Esophagus muscularis mucosa (tissue), 4 donors: Measurements from ENCODE around the gene TAS1R3. TPM values are rescaled to one million over a fixed set of nuclear protein-coding genes. Genes with fewer than 3 reads are reported as not detected.

Experiments
- DNase-seq: peaks from one replicate; pipeline ENCODE4 v3.0.0-alpha.2; 2017; ENCODE audit errors: extremely low spot score
- H3K27ac ChIP-seq, 4 donors: fragments of 200-600 bp; sonication (generic); replicated peaks in 1 of 4; 1 replicate in 3 of 4; 2 replicates in 1 of 4; pipeline ENCODE4 v1.5.1; 2016 to 2019; ENCODE audit warnings: mild to moderate bottlenecking in 1 of 4
- H3K27me3 ChIP-seq, 4 donors: fragments of 200-600 bp; sonication (generic); one replicate each; pipeline versions ENCODE4 v1.5.1 to v1.6.0; 2016 to 2019
- H3K36me3 ChIP-seq, 4 donors: fragments of 200-600 bp; sonication (generic); one replicate each; pipeline ENCODE4 v1.5.1; 2016 to 2019
- H3K4me1 ChIP-seq, 4 donors: fragments of 200-600 bp; sonication (generic); one replicate each; pipeline ENCODE4 v1.5.1; 2016 to 2019
- H3K4me3 ChIP-seq, 4 donors: fragments of 200-600 bp; sonication (generic); 1 replicate in 2 of 4; 2 replicates in 2 of 4; pipeline ENCODE4 v1.5.1; 2016 to 2019; ENCODE audit warnings: mild to moderate bottlenecking in 4 of 4, moderate library complexity in 1 of 4
- H3K9me3 ChIP-seq, 4 donors: fragments of 200-600 bp; sonication (generic); 1 replicate in 3 of 4; 2 replicates in 1 of 4; pipeline ENCODE4 v1.5.1; 2016 to 2019
- EP300 ChIP-seq: sonication (generic); formaldehyde crosslinking; IDR thresholded peaks from one replicate; pipeline ENCODE4 v1.6.1; 2017; ENCODE audit warnings: antibody characterized with exemption
- POLR2A ChIP-seq: fragments of 450-650 bp; IDR thresholded peaks from one replicate; pipeline ENCODE4 v1.6.1; 2017; ENCODE audit warnings: antibody characterized with exemption, moderate library complexity, mild to moderate bottlenecking, low read depth
- POLR2AphosphoS5 ChIP-seq, 2 donors: sonication (generic); formaldehyde crosslinking; IDR thresholded peaks; one replicate each; pipeline ENCODE4 v1.6.1; 2017; ENCODE audit warnings: antibody characterized with exemption in 2 of 2
- WGBS: methylation state at CpG from one replicate; pipeline ENCODE4 v1.1.5; 2018; 5-methylcytosine and 5-hydroxymethylcytosine counted together
- intact Hi-C: fragments of 100-400 bp; cut with DNase I; formaldehyde crosslinking; loops from one replicate; pipeline ENCODE4 v1.15.1; 2023
- total RNA-seq, 4 donors: library from RNA; depleted of rRNA; stranded (reverse); fragments of >200 nt; gene quantifications; one replicate each; pipeline versions ENCODE4 v1.1.0 to v1.2.1, GENCODE V29; 2016
- TF ChIP-seq, protein P1 (sequence below), 3 experiments: fragments of 200-600 bp in 2 of 3; fragments of 450-650 bp in 1 of 3; sonication (generic) in 2 of 3; IDR thresholded peaks; one replicate each; pipeline ENCODE4 v1.5.1; 2017 to 2019; ENCODE audit warnings: antibody characterized with exemption in 3 of 3, mild to moderate bottlenecking in 2 of 3, moderate library complexity in 1 of 3

The TAS1R3 gene
- total RNA-seq, 4 donors from 2014 or later, result 0.17 to 0.32 TPM; not detected in 2

DNA sequence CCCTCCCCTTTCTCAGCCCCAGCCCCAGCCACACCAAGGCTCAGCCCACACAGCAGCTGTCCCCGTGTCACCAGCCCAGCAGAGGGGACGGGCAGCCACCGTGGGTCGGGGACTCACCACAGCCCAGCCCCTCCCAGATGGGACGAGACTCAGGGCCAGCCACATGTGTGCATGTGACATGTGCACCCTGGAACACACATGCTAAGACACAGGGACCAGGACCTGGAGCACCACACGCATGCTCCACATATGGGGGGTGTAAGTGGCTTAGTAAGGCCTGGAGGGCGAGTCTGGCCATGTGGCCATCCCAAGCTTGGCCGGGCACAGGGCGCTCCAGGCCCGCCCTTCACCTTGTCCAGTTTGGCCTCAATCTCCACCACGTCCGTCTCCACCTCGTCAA, 27.3 kb upstream of the TAS1R3 start:
- no peaks in the 10 kb centered on the region for H3K27me3 ChIP-seq
- TF ChIP-seq EP300, result no peak
- TF ChIP-seq, protein P1, sequence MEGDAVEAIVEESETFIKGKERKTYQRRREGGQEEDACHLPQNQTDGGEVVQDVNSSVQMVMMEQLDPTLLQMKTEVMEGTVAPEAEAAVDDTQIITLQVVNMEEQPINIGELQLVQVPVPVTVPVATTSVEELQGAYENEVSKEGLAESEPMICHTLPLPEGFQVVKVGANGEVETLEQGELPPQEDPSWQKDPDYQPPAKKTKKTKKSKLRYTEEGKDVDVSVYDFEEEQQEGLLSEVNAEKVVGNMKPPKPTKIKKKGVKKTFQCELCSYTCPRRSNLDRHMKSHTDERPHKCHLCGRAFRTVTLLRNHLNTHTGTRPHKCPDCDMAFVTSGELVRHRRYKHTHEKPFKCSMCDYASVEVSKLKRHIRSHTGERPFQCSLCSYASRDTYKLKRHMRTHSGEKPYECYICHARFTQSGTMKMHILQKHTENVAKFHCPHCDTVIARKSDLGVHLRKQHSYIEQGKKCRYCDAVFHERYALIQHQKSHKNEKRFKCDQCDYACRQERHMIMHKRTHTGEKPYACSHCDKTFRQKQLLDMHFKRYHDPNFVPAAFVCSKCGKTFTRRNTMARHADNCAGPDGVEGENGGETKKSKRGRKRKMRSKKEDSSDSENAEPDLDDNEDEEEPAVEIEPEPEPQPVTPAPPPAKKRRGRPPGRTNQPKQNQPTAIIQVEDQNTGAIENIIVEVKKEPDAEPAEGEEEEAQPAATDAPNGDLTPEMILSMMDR (IDR thresholded peaks at IDR 0.05), result no peak
- no peak for TF ChIP-seq POLR2A
- no peak for TF ChIP-seq POLR2AphosphoS5 (IDR thresholded peaks at IDR 0.05)
- H3K4me1 ChIP-seq, result peaks cover 38 to 55% (median 46%) of the 10 kb centered on the region in 4 donors
- H3K4me3 ChIP-seq, result peak overlapping the region in 1 of 4 donors; percentile 67
- WGBS, result 80% methylated on average over 4 of the region's 13 CpGs
- no peak for DNase-seq
- intact Hi-C loops, result no loop called here
- no peaks in the 10 kb centered on the region for H3K9me3 ChIP-seq
- peaks cover 0 to 21% (median 11%) of the 10 kb centered on the region in 4 donors for H3K36me3 ChIP-seq
- H3K27ac ChIP-seq, result peak overlapping the region; percentile 79 to 87 (median 84)

DNA sequence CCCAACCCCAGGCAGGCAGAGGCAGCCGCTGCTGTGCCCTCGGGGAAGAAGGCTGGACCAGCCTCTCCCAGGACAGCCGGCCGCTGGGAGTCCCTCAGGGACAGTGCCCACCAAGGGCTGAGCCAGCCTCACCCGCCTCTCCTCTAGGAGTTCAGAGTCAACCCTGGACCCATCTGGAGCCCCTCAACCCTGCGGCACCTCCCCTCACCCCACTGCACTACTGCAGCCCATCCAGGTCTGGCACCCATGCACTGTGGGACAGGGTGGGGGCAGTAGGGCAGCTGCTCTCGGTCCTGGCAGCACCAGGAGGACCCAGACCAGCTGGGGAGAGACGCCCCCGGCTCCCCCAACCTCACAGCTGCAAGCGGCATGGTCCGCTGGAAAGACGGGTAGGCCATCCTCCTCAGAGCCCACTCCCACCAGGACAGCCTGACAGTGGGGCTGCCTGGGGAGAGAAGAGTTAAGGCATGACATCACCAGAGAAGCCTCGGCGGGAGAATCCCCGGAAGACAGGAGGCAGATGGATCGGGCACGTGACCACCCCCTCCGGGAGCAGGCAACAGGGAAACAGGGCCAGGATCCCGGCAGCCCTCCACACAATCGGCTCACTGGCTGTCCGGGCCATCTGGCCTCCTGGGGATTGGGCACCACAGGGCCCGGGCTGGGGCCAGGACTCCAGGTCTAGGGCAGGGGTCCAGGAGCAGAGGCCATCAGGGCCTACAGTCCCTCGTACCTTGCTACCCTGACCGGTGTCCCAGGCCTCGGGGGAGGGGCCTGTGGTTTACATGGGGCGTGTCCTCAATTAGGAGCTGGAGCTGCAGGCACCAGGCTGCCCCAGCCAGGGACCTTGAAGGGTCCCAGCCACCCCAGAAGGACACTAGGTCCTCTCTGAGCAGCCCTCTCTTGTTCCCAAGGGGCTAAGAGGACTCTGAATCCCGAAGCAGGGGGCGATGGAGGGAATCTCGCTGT, 26.5 kb upstream of the TAS1R3 start:
- WGBS, result 20% methylated on average over 16 of the region's 29 CpGs
- intact Hi-C loops, result no loop called here
- TF ChIP-seq EP300, result no peak
- peak; percentile 41 to 88 for TF ChIP-seq POLR2AphosphoS5 (IDR thresholded peaks at IDR 0.05)

DNA sequence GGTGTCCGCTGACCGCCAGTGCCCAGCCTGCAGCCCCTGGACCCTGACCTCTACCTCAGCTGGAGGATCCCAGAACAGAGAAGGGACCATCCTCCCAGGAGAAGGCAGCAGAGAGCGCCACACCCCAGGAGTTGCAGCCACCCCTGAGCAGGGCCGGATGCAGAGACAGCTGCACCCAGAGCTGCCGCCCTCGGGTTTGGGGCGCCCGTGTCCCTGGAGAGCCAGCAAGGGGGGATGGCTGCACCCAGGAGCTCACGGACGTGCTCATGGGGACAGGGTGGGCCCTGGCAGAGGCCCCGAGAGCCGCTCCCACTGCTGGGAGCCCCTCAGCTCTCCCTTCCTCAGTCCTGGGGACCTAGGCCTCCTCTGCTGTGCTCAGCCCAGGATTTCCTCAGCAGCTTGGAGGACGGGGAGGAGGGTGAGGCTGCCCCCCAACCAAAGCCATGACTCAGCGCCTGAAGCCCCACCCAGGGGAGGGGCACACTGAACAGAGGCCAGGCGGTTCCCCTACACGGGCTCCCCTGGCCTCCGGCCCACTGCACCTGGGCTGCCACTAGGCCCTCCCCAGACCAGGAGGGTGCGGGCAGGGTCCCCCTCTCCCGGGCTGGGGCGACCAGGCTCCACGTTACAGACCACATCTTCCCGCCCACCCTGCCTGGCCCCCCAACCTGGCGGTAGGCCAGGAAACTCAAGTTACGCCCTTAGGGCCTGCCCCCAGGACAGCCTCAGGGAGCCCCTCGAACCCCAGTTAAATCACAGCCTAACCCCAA, 25.6 kb upstream of the TAS1R3 start:
- Histone ChIP-seq H3K4me1 (peaks cover 48 to 66% (median 61%) of the 10 kb centered on the region in 4 donors), H3K4me3 (peak overlapping the region; percentile 67 to 91 (median 81))

More for the DNA sequence above, 26.5 kb upstream of the TAS1R3 start:
- H3K9me3 ChIP-seq, result no peaks in the 10 kb centered on the region
- peaks cover 0 to 13% (median 7%) of the 10 kb centered on the region in 4 donors for H3K36me3 ChIP-seq
- no peaks in the 10 kb centered on the region for H3K27me3 ChIP-seq
- peak overlapping the region; percentile 67 to 91 (median 81) for H3K4me3 ChIP-seq
- peak; percentile 96 for DNase-seq
- peaks cover 44 to 57% (median 55%) of the 10 kb centered on the region in 4 donors for H3K4me1 ChIP-seq
- peak overlapping the region; percentile 79 to 87 (median 84) for H3K27ac ChIP-seq

DNA sequence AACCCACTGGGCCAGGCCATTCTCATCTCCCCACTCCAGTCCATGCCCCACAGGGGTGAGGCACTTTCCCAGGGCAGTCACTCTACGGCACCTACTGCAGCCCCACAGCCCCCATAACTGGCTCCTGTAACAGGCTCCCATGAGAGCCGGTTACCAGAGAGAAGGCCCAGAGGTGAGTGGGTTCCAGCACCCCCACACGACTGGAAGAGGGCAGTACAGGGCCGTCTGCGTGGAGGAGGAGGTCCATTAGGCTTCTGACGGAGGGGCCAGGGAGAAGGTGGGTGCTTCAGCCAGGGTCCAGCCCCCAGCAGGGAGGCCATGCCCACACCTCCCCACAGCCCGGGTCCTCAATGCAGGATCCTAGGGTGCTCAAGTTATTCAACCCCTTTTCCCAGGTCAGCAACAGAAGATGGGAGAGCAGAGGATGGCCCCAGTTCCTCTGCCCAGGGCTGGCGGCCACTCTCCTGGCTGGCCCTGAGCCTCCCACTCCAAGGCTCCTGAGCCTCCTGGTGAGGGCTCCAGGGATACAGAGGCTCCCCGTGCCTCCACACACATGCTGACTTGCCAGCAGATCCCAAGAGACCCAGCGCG, 24.9 kb upstream of the TAS1R3 start:
- no peak for DNase-seq
- no peaks in the 10 kb centered on the region for H3K27me3 ChIP-seq
- peak overlapping the region; percentile 67 to 91 (median 81) for H3K4me3 ChIP-seq
- no peaks in the 10 kb centered on the region for H3K9me3 ChIP-seq
- WGBS, result 28% methylated on average over 6 of the region's 11 CpGs
- peak overlapping the region; percentile 79 to 87 (median 84) for H3K27ac ChIP-seq
- peaks cover 3 to 18% (median 16%) of the 10 kb centered on the region in 4 donors for H3K36me3 ChIP-seq
- TF ChIP-seq, protein P1 (IDR thresholded peaks at IDR 0.05), result no peak
- TF ChIP-seq EP300, result no peak
- no peak for TF ChIP-seq POLR2A
- no peak for TF ChIP-seq POLR2AphosphoS5 (IDR thresholded peaks at IDR 0.05)
- H3K4me1 ChIP-seq, result peaks cover 48 to 68% (median 61%) of the 10 kb centered on the region in 4 donors
- intact Hi-C loops, result no loop called here

More for the DNA sequence above, 25.6 kb upstream of the TAS1R3 start:
- intact Hi-C loops, result no loop called here
- Histone ChIP-seq H3K9me3 (no peaks in the 10 kb centered on the region), H3K27ac (peak overlapping the region; percentile 79 to 87 (median 84)), H3K27me3 (no peaks in the 10 kb centered on the region), H3K36me3 (peaks cover 0 to 13% (median 10%) of the 10 kb centered on the region in 4 donors)
- WGBS, result 13% methylated on average over 4 of the region's 25 CpGs
- peak; percentile 93 for DNase-seq
- no peak for TF ChIP-seq EP300
- TF ChIP-seq, protein P1 (IDR thresholded peaks at IDR 0.05), result no peak
- TF ChIP-seq POLR2AphosphoS5 (IDR thresholded peaks at IDR 0.05), result peak; percentile 40 to 55
- TF ChIP-seq POLR2A, result no peak
